GM19025 (cell line): ENCODE results near the gene FAM120B.

ENCODE experiments used
- ATAC-seq: cut with Tn5 transposase; IDR thresholded peaks from one replicate; pipeline ENCODE4 v1.9.1; 2021; ENCODE audit warnings: mild to moderate bottlenecking, low read depth, moderate library complexity; ENCODE audit not compliant: unreplicated experiment

The FAM120B gene

GRCh38 chr6:170410241-170410640 lies 103.7 kb downstream of the FAM120B start:
- ATAC-seq = no peak

GRCh38 chr6:170415318-170415717 lies 108.8 kb downstream of the FAM120B start:
- no peak for ATAC-seq

- no peak for ATAC-seq
These were observed 109.7 kb downstream of the FAM120B start for GRCh38 chr6:170416303-170416702.

- ATAC-seq = no peak
These were observed 110.5 kb downstream of the FAM120B start for GRCh38 chr6:170416959-170417606.

GRCh38 chr6:170417881-170418280 lies 111.3 kb downstream of the FAM120B start:
- no peak for ATAC-seq

- no peak for ATAC-seq
These were observed 113.7 kb downstream of the FAM120B start for GRCh38 chr6:170420283-170420682.

GRCh38 chr6:170420791-170421776 lies 114.5 kb downstream of the FAM120B start:
- no peak for ATAC-seq

GRCh38 chr6:170421921-170422320 lies 115.4 kb downstream of the FAM120B start:
- ATAC-seq = no peak

- ATAC-seq = no peak
These were observed 116.5 kb downstream of the FAM120B start for GRCh38 chr6:170423030-170423429.

GRCh38 chr6:170423814-170424603 lies 117.5 kb downstream of the FAM120B start:
- ATAC-seq = no peak

- no peak for ATAC-seq
These were observed 118.1 kb downstream of the FAM120B start for GRCh38 chr6:170424604-170425126.

GRCh38 chr6:170429450-170429849 lies 122.9 kb downstream of the FAM120B start:
- no peak for ATAC-seq

GRCh38 chr6:170433163-170434116 lies 126.9 kb downstream of the FAM120B start:
- no peak for ATAC-seq

GRCh38 chr6:170434117-170434820 lies 127.7 kb downstream of the FAM120B start:
- ATAC-seq = no peak

- no peak for ATAC-seq
These were observed 128.2 kb downstream of the FAM120B start for GRCh38 chr6:170434821-170435155.

GRCh38 chr6:170435766-170436165 lies 129.2 kb downstream of the FAM120B start:
- no peak for ATAC-seq

- ATAC-seq = no peak
These were observed 129.8 kb downstream of the FAM120B start for GRCh38 chr6:170436209-170436809.

GRCh38 chr6:170437719-170438401 lies 131.3 kb downstream of the FAM120B start:
- no peak for ATAC-seq
